BJ (cell line): ENCODE measurements around the gene NEDD9. TPM values are rescaled to one million over a fixed set of nuclear protein-coding genes. Genes with fewer than 3 reads are reported as not detected.

Experiments
- CTCF ChIA-PET: fragments of 350-600 bp; formaldehyde crosslinking; extraction: SDS; loops from one replicate; lab custom pipeline; 2021; ENCODE audit warnings: antibody characterized with exemption, inconsistent platforms; lab: Yijun Ruan, JAX
- POLR2A ChIA-PET: fragments of 300-600 bp; sonication (Branson Sonifier 250); formaldehyde crosslinking; extraction: SDS; loops from one replicate; lab custom pipeline; 2021; ENCODE audit warnings: antibody characterized with exemption; lab: Charles Lee
- DNase-seq: peaks from one replicate; pipeline ENCODE4 v3.0.0-alpha.2; 2011; ENCODE audit warnings: low read depth
- H3K27me3 ChIP-seq: 2 replicates; pipeline ENCODE4 v1.6.0; 2011; ENCODE audit warnings: low read length; ENCODE audit not compliant: control insufficient read depth, insufficient read depth
- H3K36me3 ChIP-seq: 2 replicates; pipeline ENCODE4 v1.5.1; 2011; ENCODE audit warnings: low read length; ENCODE audit not compliant: control insufficient read depth, insufficient read depth
- H3K4me3 ChIP-seq: 2 replicates; pipeline ENCODE4 v1.5.1; 2011; ENCODE audit warnings: low read depth, mild to moderate bottlenecking, control low read depth, low read length
- polyA plus RNA-seq: library from polyadenylated mRNA; depleted of rRNA; stranded (reverse); fragments of >200 nt; gene quantifications from 2 replicates; pipeline ENCODE4 v1.2.3, GENCODE V29; 2011
- TF ChIP-seq, protein P1 (sequence below): IDR thresholded peaks from 2 replicates; pipeline ENCODE4 v1.5.1; 2011; ENCODE audit warnings: low read depth, mild to moderate bottlenecking, control low read depth, inconsistent platforms, low read length, moderate library complexity; ENCODE audit not compliant: insufficient read depth

The NEDD9 gene
- polyA plus RNA-seq, 1 experiment: 25.6 TPM

DNA sequence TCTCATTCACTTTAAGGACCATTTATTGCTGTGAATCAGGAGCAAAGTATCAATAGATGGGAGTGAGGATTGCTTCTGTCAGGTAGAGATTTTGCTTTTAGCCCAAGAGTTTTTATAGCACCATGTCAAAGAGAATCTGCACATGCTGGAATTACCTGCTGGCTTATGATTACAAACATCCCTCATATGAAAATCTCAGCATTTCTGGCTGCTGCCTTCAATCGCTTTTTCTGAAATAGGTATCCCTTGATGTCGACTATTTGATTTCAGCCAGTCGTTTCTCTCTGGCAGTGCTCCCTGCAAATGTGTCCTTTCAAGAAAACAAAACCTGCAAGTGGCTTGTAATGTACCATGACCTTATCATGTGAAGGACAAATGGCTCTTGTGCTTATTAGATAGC, 34.5 kb upstream of the NEDD9 start:
- ChIA-PET POLR2A (no interaction called here), CTCF (interaction anchor here (0.9 kb wide), 1 partner anchor 8 kb away, joined by 3 read pairs; no protein-coding TSS in a partner anchor)
- DNase-seq: no peak
- no peaks in the 10 kb centered on the region for H3K27me3 ChIP-seq
- H3K36me3 ChIP-seq: no peaks in the 10 kb centered on the region
- no peak overlapping the region for H3K4me3 ChIP-seq
- TF ChIP-seq, protein P1, sequence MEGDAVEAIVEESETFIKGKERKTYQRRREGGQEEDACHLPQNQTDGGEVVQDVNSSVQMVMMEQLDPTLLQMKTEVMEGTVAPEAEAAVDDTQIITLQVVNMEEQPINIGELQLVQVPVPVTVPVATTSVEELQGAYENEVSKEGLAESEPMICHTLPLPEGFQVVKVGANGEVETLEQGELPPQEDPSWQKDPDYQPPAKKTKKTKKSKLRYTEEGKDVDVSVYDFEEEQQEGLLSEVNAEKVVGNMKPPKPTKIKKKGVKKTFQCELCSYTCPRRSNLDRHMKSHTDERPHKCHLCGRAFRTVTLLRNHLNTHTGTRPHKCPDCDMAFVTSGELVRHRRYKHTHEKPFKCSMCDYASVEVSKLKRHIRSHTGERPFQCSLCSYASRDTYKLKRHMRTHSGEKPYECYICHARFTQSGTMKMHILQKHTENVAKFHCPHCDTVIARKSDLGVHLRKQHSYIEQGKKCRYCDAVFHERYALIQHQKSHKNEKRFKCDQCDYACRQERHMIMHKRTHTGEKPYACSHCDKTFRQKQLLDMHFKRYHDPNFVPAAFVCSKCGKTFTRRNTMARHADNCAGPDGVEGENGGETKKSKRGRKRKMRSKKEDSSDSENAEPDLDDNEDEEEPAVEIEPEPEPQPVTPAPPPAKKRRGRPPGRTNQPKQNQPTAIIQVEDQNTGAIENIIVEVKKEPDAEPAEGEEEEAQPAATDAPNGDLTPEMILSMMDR: no peak

DNA sequence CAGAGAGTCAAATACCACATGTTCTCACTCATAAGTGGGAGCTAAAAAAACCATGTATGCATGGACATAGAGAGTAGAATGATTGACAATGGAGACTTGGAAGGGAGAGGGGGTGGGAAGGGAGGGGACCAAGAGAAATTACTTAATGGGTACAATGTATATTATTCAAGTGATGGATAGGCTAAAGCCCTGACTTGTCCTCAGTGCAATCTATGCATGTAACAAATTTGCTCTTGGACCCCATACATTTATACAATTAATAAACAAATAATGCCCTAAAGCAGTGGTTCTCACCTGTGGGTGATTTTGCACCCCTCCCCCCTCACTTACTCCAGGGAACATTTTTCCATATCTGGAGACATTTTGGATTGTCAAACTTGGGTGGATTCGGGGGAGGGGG, 33.5 kb upstream of the NEDD9 start:
- Histone ChIP-seq H3K4me3 (no peak overlapping the region), H3K27me3 (no peaks in the 10 kb centered on the region), H3K36me3 (no peaks in the 10 kb centered on the region)
- POLR2A ChIA-PET: no interaction called here
- CTCF ChIA-PET: no interaction called here
- TF ChIP-seq, protein P1: no peak
- DNase-seq: no peak

DNA sequence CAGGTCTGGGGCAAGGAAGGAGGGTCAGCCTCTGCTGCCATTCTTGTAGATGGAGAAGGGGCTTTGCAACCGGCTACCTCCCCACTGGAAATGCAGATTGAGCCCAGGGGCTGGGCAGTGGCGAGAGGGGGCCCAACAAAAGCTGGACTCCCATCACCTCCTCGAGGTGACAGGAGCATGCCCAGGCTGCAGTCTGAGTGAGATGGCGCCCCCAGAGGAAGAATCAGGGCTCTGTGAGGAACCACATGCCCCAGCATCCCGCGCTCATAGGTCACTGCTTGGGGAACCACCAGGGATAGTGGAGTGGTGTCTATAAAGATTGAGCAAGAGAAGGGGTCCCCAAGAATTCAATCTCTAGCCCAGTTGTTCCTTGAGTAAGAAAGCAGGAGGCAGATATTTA, 31.6 kb upstream of the NEDD9 start:
- DNase-seq: no peak
- Histone ChIP-seq H3K27me3 (no peaks in the 10 kb centered on the region), H3K4me3 (no peak overlapping the region), H3K36me3 (no peaks in the 10 kb centered on the region)
- POLR2A ChIA-PET: no interaction called here
- TF ChIP-seq, protein P1: no peak
- CTCF ChIA-PET: no interaction called here

DNA sequence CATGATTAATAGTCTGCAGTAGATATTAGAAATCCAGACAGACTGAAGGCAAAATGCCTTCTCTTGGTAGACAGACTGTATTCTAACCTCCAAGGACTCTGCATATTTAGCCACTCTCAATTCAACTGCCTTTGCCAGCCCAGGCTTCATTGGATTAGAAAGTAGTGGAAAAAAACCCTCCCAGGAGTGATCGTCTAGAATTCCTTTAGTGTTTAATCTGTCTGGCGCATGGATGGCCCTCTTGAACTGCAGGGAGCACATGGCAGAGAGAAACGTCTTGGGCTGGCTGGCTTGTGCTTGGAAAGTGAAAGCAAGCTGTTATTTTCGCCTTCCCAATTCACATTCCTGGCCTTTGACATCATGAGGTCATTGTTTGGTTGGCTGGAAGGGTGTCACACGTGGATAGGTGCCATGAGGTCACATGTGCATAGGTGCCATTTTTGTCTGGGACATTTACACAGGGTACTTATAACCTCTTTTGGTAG, 30.9 kb upstream of the NEDD9 start:
- ChIA-PET CTCF (no interaction called here), POLR2A (no interaction called here)
- no peak for DNase-seq
- Histone ChIP-seq H3K36me3 (no peaks in the 10 kb centered on the region), H3K4me3 (no peak overlapping the region), H3K27me3 (no peaks in the 10 kb centered on the region)
- TF ChIP-seq, protein P1: no peak

DNA sequence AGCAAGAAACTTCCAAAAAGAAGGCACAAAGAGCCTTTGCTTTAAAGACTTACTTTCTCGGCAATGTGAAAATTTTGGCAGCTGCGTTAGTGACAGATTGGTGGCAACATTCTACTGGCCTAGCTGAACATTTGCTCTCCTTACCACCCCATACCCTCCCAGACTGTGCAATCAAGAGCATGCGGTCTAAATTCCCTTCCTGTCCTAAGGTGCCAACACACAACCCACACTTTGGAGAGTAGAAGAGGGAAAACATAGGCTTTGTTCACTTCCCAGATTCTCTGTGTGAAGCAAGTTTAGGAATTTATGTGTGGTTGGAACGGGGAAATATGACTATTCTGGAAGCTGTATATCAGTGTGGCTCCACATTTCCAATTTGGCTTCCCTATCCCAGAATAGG, 29.8 kb upstream of the NEDD9 start:
- no peak for DNase-seq
- Histone ChIP-seq H3K36me3 (no peaks in the 10 kb centered on the region), H3K27me3 (no peaks in the 10 kb centered on the region), H3K4me3 (no peak overlapping the region)
- TF ChIP-seq, protein P1: no peak
- POLR2A ChIA-PET: no interaction called here
- CTCF ChIA-PET: interaction anchor here (1.2 kb wide), 1 partner anchor 9 kb away, joined by 3 read pairs; no protein-coding TSS in a partner anchor
